LHCN-M2 (cell line): ENCODE measurements around the gene PRSS50. TPM values are rescaled to one million over a fixed set of nuclear protein-coding genes. Genes with fewer than 3 reads are reported as not detected.
A peak's percentile ranks its signal among the peaks of the same experiment; 100 is the strongest.
"Not testable (repeated sequence)": the region's sequence is repeated elsewhere in the genome, so short reads cannot be mapped to it uniquely, and the experiment has no call there.

ENCODE experiments used
- DNase-seq: peaks from one replicate; pipeline ENCODE4 v3.0.0-alpha.2; 2012; ENCODE audit warnings: low read depth
- polyA plus RNA-seq: library from polyadenylated mRNA; unstranded; fragments of >200 nt; gene quantifications from one replicate; pipeline ENCODE4 v1.2.1, GENCODE V29; 2012; ENCODE audit warnings: missing spikeins
- total RNA-seq: library from RNA; depleted of rRNA; stranded (reverse); fragments of >200 nt; gene quantifications from 2 replicates; pipeline ENCODE4 v1.2.3, GENCODE V29; 2014; rRNA removed

PRSS50 gene, protein sequence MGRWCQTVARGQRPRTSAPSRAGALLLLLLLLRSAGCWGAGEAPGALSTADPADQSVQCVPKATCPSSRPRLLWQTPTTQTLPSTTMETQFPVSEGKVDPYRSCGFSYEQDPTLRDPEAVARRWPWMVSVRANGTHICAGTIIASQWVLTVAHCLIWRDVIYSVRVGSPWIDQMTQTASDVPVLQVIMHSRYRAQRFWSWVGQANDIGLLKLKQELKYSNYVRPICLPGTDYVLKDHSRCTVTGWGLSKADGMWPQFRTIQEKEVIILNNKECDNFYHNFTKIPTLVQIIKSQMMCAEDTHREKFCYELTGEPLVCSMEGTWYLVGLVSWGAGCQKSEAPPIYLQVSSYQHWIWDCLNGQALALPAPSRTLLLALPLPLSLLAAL
- not detected in 2 replicates for total RNA-seq
- polyA plus RNA-seq = not detected

DNA sequence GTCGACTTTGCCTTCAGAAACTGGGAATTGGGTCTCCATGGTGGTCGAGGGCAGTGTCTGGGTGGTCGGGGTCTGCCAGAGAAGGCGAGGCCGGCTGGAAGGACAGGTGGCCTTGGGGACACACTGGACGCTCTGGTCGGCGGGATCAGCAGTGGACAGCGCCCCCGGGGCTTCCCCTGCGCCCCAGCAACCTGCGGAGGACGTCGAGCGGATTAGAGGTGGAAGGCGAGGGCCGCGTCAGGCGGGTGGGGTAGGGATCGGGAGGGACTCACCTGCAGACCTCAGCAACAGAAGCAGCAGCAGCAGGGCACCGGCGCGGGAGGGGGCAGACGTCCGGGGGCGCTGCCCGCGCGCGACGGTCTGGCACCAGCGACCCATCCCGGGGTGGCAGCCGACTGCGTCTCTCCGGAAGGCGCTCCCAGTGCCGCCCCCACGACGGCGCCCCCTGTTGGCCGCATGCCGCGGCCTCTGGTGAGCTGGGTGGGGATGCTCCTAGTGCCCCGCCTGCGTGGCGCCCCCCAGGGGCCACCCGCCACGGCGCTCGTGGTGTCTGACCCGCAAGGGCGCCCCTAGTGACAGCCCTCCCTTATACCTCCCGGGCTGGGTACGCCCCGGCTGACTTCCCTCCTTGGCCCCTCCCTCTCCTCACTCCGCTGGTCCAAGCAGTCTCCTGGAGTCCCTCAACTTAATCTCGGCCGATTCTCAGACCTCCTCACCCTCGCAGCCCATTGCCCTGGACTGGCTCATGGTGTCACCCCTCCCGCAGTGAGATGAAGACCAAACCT is at the start of gene PRSS50:
Gene PRSS50, minus strand, starts transcription at position 423 of the 785 bp plus-strand sequence. Its CDS starts 45 bp downstream, at position 378.
- DNase-seq = no peak

DNA sequence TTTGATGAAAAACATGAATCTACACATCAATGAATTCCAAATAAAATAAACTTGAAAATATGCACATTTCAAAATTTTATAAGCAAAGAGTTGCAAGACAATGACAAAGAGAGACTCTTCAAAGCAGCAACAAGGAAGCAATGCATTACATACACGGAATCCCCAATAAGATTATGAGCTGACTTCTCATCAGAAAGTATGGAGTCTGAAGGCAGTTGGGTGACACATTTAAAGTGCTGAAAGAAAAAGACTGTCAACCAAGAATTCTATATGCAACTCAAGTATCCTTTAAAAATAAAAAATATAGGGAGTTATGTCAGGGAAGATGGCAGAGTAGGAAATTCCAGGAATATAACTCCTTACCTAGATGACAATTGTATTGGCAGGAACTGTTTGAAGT is 46.5 kb upstream of the PRSS50 start:
- no peak for DNase-seq

DNA sequence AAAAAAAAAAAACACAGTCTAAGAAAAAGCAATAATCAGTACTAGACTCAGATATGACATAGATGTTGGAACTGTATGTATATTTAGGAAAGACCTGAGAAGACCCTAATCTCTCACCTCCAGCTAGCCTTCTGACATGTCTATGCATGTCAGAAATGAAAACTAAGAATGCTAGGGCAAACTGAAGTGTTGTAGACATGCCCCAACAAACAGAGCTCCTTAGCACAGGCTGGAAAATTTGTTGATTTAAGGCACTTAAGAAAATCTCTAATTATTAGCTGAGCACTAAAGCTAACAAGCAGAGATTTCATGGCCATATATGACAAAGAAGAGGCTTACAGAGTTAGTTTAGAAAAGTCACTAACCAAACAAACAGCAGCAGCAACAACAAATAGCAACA is 45.5 kb upstream of the PRSS50 start:
- no peak for DNase-seq

DNA sequence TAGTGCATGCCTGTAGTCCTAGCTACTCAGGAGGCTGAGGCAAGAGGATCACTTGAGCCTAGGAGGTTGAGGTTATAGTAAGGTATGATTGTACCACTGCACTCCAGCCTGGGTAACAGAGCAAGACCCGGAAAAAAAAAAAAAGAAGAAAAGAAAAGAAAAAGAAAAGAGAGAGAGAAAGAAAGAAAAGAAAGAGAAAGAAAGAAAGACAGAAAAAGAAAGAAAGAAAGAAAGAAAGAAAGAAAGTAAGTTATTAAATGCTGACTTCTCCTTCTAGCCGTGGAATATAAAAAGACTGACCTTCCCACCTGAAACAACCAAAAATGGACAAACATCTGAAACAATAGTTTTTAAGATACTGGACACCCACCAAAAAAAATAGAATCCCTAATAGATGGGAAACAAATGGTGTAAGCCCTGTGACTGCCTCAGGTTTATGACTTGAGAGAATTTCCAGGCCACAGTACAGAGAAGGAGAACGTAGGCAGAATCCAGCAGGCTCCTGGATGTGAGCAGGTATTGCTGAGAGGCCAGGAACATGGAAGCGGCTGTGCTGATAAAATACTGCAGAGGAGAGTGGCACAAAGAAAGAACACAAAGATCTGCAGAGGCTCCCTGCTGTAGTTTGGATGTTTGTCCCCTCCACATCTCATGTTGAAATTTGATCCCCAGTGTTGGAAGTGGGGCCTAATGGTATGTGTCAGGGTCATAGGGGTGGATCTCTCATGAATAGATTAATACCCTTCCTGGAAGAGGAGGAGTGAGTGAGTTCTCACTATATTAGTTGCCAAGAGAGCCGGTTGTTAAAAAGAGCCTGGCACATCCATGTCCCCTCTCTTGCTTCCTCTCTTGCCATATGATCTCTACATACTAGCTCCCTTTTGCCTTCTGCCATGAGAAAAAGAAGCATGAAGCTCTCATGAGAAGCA is 41.8 kb upstream of the PRSS50 start:
- no peak for DNase-seq

DNA sequence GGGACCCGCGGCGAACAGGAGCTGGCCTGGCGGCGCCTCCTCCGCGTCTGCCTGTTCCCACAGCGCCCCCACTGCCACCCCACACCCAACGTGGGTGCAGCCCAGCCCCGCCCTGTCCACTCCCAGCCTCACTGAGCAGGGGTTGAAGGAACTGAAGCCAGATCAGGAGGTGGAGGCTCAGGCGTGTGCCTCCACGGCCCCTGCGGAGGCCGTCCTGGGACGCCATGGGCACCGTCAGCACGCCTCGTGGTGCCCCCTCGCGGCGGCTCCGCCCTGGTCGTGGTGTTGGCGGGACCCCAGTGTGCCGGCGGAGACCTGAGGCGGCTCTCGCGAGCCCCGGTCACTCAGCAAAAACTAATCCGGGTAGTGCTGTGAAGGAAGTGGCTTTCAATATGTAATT is 39.0 kb upstream of the PRSS50 start:
- DNase-seq = no peak

DNA sequence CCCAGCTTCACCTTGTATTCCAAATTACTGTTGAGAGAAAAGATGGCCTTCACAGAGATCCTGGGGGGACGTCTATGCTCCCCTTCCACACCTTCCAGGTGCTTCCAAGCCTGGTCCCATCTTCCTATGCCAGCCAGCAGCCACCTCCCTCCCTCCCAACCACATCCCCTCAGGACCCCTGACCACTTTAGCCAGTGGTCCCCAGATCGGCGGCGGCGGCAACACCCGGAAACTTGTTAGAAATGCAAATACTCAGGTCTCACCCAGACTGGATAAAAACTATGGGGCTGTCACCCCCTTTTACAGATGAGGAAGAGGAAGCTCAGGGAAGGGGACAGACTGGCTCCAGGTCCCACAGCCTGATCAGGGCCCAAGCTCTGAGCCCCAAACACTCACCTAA is 38.0 kb upstream of the PRSS50 start:
- no peak for DNase-seq

DNA sequence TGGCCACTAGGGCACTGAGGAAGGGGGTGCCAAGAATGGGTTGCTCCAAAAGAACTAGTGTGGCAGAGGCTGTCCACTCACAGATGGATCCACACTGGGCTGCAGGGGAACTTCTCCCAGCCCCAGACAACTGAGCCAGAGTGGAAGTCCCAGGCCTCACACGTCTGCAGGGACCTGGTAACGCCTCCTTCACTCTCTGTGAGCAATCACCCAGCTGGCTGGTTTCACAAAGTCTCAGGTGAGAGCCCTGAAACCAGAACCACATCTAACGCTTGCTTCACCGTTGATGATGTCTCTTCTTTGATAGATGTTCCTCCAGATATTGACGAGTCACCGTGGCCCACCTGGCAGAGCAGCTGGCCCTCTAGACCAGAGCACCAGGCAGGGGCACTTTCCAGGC is 35.5 kb upstream of the PRSS50 start:
- DNase-seq = not testable (repeated sequence)

DNA sequence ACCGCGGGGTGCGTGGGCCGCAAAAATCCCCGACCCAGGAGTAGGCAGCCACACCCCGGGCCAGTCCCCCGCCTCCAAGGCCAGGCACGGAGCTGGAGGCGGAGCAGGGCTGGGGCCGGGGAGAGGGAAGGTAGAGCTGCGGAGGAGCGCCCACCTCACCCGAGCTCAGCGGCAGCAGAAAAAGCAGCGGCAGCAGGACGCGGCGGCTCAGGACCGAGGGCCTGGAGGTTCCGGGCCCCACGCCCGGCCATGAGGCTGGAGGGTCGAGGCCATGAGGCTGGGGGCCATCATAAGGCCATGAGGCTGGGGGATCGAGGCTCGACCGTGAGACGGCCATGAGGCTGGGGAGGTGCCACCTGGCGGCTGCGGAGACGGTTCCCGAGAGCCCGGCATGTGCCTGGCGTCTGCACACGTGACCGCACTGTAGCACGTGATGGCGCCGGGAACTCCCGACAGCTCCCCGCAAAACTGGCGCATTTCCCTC is 32.9 kb upstream of the PRSS50 start:
- no peak for DNase-seq

DNA sequence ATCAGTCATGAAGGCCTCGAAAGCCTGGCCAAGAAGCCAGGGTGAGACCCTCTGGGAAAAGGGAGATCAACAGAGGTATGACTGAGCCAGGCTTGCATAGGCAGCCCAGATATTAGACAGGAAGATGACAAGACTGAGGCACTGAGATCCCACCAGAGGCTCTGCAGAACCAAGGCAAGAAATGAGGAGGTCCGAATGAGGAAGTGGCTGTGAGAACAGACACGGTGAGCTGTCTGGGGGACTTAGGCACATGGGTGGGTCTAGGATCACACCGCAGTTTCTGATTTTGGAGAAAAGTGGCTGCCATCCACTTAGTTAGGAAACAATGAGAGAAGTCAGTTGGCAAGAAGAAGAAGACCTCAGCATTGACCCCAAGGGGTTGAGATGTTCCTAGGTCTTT is 31.5 kb upstream of the PRSS50 start:
- no peak for DNase-seq

DNA sequence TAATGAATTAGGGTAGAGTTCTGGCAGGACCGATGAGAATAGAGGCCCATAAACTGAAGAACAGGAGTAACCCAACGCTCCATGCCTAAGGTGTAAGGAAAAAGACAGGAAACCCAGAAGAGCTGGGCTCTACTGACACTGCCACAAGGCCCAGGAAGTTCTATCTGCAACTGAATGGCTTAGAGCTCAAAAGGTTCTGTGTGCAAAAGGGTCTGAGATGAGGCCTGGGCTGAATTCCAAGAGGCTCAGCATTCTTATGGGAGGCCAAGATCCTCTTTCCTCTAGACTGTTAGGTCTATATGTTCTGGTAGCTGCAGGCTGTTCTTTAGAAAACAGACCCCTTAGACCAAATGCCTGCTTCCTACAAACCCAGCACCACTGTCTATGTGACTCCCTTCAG is 30.5 kb upstream of the PRSS50 start:
- no peak for DNase-seq

DNA sequence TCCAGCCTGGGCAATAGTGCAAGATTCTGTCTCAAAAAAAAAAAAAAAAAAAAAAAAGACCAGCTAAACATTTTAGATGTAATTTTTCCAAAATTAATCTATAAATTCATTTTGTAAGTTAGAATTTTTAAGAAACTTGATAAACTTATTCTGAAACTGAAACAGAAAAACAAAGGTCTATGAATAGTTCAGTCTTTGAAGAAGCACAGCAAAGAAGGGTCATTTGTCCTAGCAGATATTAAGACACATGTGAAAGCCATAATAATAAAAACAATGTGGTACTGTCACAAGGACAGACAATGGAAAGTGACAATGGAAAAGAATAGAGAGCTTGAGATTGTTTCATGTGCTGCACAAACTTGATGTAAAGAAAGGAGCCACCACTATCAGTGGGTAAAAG is 29.0 kb upstream of the PRSS50 start:
- DNase-seq = no peak

DNA sequence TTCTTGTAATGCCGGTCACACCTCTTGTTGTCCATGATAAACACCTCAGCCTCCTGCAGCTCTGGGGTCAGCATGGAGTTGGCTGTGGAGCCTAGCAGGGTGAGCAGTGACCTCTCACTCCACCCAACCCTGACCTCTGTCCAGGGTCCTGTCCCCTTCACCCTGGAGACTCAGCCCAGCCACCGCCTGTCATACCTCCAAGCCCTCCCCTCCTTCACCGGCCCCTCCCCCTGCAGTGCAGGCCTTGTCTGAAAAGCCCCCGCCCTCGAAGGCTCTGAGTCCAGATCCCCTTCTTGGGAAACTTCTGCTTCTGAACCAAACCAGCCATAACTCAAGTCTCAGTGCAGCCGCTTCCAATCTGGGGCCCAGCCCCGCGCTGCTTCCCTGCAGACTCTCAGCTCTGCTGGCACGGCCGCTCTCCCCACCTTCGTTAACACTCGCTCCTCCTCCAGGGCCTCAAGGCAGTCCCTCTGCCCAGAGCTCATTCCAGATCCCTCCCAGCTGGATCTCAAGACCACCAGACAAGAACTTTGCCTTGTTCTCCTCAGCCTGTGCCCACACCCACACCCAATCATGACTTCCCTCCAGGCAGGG is 25.4 kb upstream of the PRSS50 start:
- no peak for DNase-seq

DNA sequence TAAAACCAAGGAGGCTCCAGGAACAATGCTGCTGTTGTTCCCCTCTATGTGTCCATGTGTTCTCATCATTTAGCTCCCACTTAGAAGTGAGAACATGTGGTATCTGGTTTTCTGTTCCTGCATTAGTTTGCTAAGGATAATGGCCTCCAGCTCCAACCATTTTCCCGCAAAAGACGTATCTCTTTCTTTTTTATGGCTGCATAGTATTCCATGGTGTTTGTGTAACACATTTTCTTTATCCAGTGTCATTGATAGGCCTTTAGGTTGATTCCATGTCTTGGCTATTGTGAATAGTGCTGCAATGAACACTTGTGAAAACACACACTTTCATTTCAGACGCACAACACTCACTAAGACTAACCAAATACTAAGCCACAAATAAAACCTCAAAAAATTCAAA is 21.9 kb upstream of the PRSS50 start:
- DNase-seq = not testable (repeated sequence)

DNA sequence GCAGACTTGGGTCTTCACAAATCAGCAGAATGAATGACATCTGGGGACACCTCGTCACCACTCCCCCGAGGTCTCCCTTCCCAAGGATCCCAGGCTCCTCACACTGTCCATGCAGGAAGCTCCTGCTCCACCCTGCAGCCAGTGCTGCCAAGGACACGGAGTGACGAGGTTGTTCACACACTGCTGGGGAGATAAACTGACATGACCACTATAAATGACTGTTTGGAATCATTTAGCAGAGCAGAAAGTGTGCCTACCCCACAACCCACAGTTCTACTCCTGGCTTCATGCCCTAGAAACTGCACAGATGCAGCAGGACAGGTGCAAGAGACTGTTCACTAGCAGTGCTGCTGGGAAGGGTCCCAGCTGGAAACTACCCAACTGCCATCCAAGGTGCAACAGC is 19.7 kb upstream of the PRSS50 start:
- DNase-seq = peak; percentile 2

DNA sequence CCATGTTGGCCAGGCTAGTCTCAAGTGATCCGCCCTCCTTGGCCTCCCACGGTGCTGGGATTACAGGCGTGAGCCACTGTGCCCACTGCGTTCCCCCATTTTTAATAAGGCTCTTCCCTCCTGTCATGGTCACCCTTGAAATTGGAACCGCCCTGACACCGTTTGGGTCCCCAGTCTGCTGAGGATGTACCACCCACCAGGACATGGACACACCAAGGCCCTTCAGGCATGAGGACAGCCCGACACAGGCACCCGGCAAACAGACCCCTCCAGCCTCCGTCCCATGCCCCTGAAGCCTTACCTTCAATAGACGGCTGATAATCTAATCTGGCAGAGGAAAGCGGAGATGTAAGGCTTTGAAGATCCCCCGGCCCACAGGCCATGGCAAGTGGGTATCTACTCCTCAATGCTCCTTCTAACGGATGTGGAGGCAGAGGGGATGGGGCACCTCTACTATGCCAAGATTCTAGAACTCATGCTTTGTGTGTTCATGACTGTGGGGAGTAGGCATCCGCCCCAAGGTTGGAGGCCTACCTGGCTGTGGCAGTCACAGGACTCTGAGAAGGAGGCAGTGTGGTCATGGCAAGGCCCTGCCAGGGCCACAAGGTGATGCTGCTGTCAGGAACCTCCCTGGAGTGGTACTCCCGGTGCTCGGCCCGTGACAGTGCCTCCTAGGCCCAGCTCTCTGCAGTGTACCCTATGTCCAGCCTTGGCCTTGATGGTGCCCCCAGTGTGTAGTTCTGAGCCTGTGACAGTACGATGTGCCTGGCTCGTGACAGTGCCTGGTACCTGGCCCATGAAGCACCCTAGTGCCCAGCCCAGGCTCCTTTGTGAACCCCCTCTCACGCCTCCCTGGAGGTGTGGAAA is 18.6 kb upstream of the PRSS50 start:
- no peak for DNase-seq

DNA sequence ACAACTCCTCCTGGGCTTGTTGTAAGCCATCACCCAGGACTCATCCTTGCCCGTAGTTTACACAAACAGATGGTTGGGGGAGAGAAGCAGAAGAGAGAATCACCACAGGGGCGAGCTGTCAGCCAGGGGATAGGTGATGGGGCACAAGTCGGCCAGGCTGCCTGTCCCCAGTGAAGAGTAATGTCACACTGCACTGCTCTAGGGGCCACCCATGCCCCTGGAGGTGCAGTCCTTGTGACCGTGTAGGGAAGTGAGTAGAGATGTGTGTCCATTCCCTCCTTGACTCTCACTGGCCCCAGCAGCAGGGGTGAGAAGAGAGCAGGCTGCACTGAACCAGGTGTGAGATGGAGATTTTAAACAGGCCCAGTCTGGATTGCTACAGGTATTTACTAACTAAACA is 17.1 kb upstream of the PRSS50 start:
- DNase-seq = no peak

DNA sequence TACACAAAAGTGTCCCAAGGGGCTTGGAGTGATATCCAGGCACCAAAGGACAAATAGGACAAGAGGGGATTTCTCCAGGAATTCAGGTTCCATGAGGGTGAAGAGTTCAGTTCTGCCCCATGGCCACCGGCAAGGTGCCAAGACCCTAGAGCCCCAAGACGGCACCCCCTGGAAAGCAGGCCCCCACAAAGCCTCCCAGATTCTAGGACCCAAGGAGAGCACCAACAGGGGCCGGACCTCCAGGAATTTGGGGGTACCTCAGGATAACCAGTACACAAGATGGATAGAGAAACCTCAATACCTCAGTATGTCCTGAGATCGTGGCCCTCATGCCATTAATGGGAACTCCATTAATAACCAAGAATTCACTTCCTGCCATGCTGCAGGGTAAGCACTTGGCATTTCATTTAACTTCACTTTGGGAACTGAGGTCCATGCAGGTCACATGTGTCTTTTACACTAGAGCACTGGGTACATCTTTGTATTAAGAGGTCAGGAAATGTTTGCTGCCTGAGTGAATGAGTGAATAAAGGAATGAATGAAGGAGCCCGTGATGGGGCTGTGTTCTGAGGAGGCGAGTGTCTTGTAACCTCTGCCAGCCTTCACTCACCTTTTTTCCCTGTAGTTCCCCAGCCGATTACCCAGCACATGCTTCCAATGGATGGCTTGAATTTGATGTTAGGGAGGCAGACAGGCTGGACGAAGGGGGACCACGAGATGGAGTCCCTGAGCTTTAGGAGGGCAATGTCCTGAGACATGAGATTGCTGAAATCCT is 15.5 kb upstream of the PRSS50 start:
- peak; percentile 8 for DNase-seq

DNA sequence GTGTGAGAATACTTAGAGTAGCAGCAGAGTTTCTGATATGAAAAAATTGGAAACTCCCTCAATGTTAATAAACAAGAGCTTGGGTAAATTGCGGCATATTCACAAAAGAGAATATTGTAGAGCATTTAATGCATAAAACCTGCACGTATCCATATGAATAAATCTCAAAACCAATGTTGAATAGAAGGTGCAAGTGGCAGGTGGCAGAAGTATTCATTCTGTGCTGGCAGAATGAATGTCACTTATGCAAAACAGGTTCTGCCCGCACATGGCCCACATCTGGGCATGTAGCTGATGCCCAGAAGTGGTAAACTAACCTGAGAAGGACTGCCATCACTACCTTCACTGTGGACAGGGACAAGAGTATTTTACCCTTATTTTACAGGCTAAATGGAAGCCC is 14.1 kb upstream of the PRSS50 start:
- DNase-seq = no peak

DNA sequence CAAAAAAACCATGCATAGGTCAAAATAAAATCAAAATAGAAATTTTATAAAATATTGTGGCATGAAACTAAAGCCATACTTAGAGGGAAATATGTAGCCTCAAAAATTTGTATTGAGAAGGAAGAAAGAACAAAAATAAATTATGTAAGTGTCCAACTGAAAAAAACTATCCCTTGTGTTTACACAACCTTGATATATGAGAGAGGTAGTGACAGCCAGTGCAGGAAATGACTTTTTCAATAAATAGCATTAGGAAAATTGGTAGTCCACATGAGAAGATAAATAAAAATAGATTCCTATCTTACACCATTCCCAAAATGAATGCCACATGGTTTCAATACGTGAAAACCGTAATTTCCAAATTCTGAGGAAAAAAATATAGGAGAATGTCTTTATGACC is 13.2 kb upstream of the PRSS50 start:
- DNase-seq = no peak

DNA sequence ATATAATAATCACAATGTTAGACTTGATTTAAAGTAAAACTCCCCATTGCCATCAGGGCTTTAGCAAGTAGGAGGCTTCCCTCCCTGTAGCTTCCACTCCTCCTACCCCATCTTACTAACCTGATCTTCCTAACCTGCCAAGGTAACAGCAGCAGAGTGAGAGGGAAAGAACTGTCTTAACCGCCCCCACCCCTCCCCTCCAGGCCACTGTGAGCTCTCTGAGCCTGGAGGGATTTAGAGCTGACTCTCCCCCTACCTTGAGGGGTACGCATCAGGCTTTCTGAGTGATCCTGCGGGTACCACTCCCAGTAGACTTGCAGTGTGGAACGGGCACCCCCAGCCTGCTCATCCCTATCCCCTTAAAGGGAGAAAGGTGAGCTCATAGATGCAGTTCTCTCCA is 11.4 kb upstream of the PRSS50 start:
- DNase-seq = no peak
